A549 (cell line): ENCODE results near the gene SYNE2. TPM values are rescaled to one million over a fixed set of nuclear protein-coding genes. Genes with fewer than 3 reads are reported as not detected.

Experiments used
- ATAC-seq, 2 experiments: fragments of 200-7000 bp in 1 of 2; fragments of >200 bp in 1 of 2; cut with Nextera tagmentation in 1 of 2; cut with Tn5 transposase in 1 of 2; 3 replicates each; pipeline versions ENCODE4 v1.8.0 to v1.9.1; 2018 to 2020; ENCODE audit warnings: mild to moderate bottlenecking in 1 of 2, moderate library complexity in 1 of 2
- CTCF ChIA-PET: fragments of 300-600 bp; sonication (Branson Sonifier 250); formaldehyde crosslinking; extraction: SDS; loops from one replicate; lab custom pipeline; 2021; ENCODE audit warnings: antibody characterized with exemption, inconsistent platforms; lab: Yijun Ruan, JAX
- POLR2A ChIA-PET: fragments of 350-600 bp; formaldehyde crosslinking; extraction: SDS; loops from one replicate; lab custom pipeline; 2021; ENCODE audit warnings: antibody characterized with exemption, inconsistent platforms; lab: Yijun Ruan, JAX
- DNase-seq, 2 experiments: peaks; one replicate each; pipeline versions ENCODE4 v3.0.0 to v3.0.0-alpha.2; 2011 to 2016; ENCODE audit warnings: low read depth in 1 of 2, low spot score in 1 of 2
- FAIRE-seq: peaks from 2 replicates; lab custom pipeline; 2011; peaks lifted over from hg19 to GRCh38; lab: Jason Lieb, UNC
- H3K27ac ChIP-seq, 2 experiments: fragments of >200 bp; sonication (Bioruptor Twin); formaldehyde crosslinking; 3 replicates each; pipeline ENCODE4 v1.5.1; 2016 to 2017
- H3K4me1 ChIP-seq: fragments of >200 bp; sonication (Bioruptor Twin); formaldehyde crosslinking; 3 replicates; pipeline ENCODE4 v1.6.1; 2016
- H3K4me2 ChIP-seq: fragments of >200 bp; sonication (Bioruptor Twin); formaldehyde crosslinking; 3 replicates; pipeline ENCODE4 v1.6.1; 2016
- H3K4me3 ChIP-seq: fragments of >200 bp; sonication (Bioruptor Twin); formaldehyde crosslinking; 3 replicates; pipeline ENCODE4 v1.5.1; 2016
- H3K9me3 ChIP-seq: fragments of >200 bp; sonication (Bioruptor Twin); formaldehyde crosslinking; 3 replicates; pipeline ENCODE4 v1.6.1; 2016
- CBX8 ChIP-seq: fragments of 200-600 bp; sonication (generic); IDR thresholded peaks from 2 replicates; pipeline ENCODE4 v1.6.1; 2016
- CEBPB ChIP-seq, 2 experiments: fragments of >200 bp in 1 of 2; sonication (Bioruptor Twin) in 1 of 2; formaldehyde crosslinking in 1 of 2; IDR thresholded peaks; 2 replicates each; pipeline ENCODE4 v1.6.1; 2012 to 2016
- CHD4 ChIP-seq: fragments of 200-600 bp; sonication (generic); IDR thresholded peaks from 2 replicates; pipeline ENCODE4 v1.6.1; 2016; ENCODE audit warnings: antibody characterized with exemption, mild to moderate bottlenecking, borderline replicate concordance
- CTCF ChIP-seq: fragments of >200 bp; sonication (Bioruptor Twin); formaldehyde crosslinking; IDR thresholded peaks from 3 replicates; pipeline ENCODE4 v1.5.1; 2016
- EHMT2 ChIP-seq: fragments of 200-600 bp; sonication (generic); IDR thresholded peaks from 2 replicates; pipeline ENCODE4 v1.6.1; 2016; ENCODE audit warnings: antibody characterized with exemption, low read depth, mild to moderate bottlenecking, moderate library complexity
- ESRRA ChIP-seq: fragments of 150-350 bp; IDR thresholded peaks from 2 replicates; pipeline ENCODE4 v1.6.1; 2014; ENCODE audit warnings: mild to moderate bottlenecking, low read length, borderline replicate concordance
- GATA3 ChIP-seq: IDR thresholded peaks from 2 replicates; pipeline ENCODE4 v1.6.1; 2012; ENCODE audit warnings: borderline replicate concordance
- HOXA7 ChIP-seq: fragments of 250-450 bp; sonication (Bioruptor Pico); IDR thresholded peaks from 2 replicates; pipeline ENCODE4 v1.5.0; 2020; ENCODE audit warnings: mild to moderate bottlenecking, moderate library complexity
- KDM1A ChIP-seq: fragments of 200-600 bp; sonication (generic); IDR thresholded peaks from 2 replicates; pipeline ENCODE4 v1.6.1; 2016; ENCODE audit warnings: low read depth, mild to moderate bottlenecking
- KDM5A ChIP-seq: fragments of 200-600 bp; sonication (generic); IDR thresholded peaks from 2 replicates; pipeline ENCODE4 v1.6.1; 2016; ENCODE audit warnings: antibody characterized with exemption, mild to moderate bottlenecking
- MAX ChIP-seq: IDR thresholded peaks from 2 replicates; pipeline ENCODE4 v1.6.1; 2012
- MAZ ChIP-seq: fragments of 150-350 bp; IDR thresholded peaks from 2 replicates; pipeline ENCODE4 v1.6.1; 2014; ENCODE audit warnings: antibody characterized with exemption, low read depth, low read length, borderline replicate concordance
- NFE2L2 ChIP-seq: fragments of 150-350 bp; conservative IDR thresholded peaks from 2 replicates; pipeline ENCODE4 v1.6.1; 2014; ENCODE audit warnings: low read length
- PHF8 ChIP-seq: fragments of 200-600 bp; sonication (generic); IDR thresholded peaks from 2 replicates; pipeline ENCODE4 v1.6.1; 2016; ENCODE audit warnings: low read depth, mild to moderate bottlenecking, antibody characterized with exemption, moderate library complexity, borderline replicate concordance
- RFX5 ChIP-seq: fragments of 450-650 bp; IDR thresholded peaks from 2 replicates; pipeline ENCODE4 v1.7.1; 2014; ENCODE audit warnings: antibody characterized with exemption, mild to moderate bottlenecking, moderate library complexity
- SMC3 ChIP-seq: fragments of >200 bp; sonication (Bioruptor Twin); formaldehyde crosslinking; IDR thresholded peaks from 3 replicates; pipeline ENCODE4 v1.6.1; 2018; ENCODE audit warnings: inconsistent platforms
- SREBF2 ChIP-seq: fragments of 450-650 bp; IDR thresholded peaks from 2 replicates; pipeline ENCODE4 v1.6.1; 2014; ENCODE audit warnings: mild to moderate bottlenecking, moderate library complexity
- ZFP36 ChIP-seq: fragments of 450-650 bp; IDR thresholded peaks from 2 replicates; pipeline ENCODE4 v1.6.1; 2014; ENCODE audit warnings: borderline replicate concordance; ENCODE audit not compliant: partially characterized antibody
- ZNF302 ChIP-seq: fragments of 250-450 bp; sonication (Bioruptor Pico); IDR thresholded peaks from 2 replicates; pipeline ENCODE4 v1.9.0; 2021; ENCODE audit warnings: inconsistent platforms, mild to moderate bottlenecking, moderate library complexity
- ZSCAN20 ChIP-seq: fragments of 250-450 bp; sonication (Bioruptor Pico); IDR thresholded peaks from 2 replicates; pipeline ENCODE4 v1.8.0; 2022; ENCODE audit warnings: mild to moderate bottlenecking, moderate library complexity
- WGBS: methylation state at CpG from one replicate; pipeline ENCODE4 v1.1.6; 2017; ENCODE audit errors: missing lambda C conversion rate; 5-methylcytosine and 5-hydroxymethylcytosine counted together
- polyA plus RNA-seq, 4 experiments: library from polyadenylated mRNA; depleted of rRNA in 3 of 4; stranded (reverse); fragments of >200 nt; fragmentation: RNase III in 1 of 4; extraction: RNeasy Plus Mini Kit Qiagen cat#74134 plus additional on column Dnase treatment in 1 of 4; gene quantifications; 2 replicates in 3 of 4; 3 replicates in 1 of 4; pipeline ENCODE4 v1.2.3, GENCODE V29; 2011 to 2017
- TF ChIP-seq, protein P1 (sequence below): fragments of 150-350 bp; IDR thresholded peaks from 2 replicates; pipeline ENCODE4 v1.6.1; 2014; ENCODE audit warnings: low read depth, mild to moderate bottlenecking, low read length
- TF ChIP-seq, protein P2 (sequence below): IDR thresholded peaks from 2 replicates; pipeline ENCODE4 v1.6.1; 2012; ENCODE audit warnings: low read depth, borderline replicate concordance
- TF ChIP-seq, protein P3 (sequence below): fragments of 200-600 bp; sonication (generic); IDR thresholded peaks from 2 replicates; pipeline ENCODE4 v1.6.1; 2016; ENCODE audit warnings: antibody characterized with exemption, mild to moderate bottlenecking, moderate library complexity

SYNE2 gene
- polyA plus RNA-seq, 2 of the 4 experiments (the other 2 are of a cell fraction): 3.4 to 11.3 TPM

DNA sequence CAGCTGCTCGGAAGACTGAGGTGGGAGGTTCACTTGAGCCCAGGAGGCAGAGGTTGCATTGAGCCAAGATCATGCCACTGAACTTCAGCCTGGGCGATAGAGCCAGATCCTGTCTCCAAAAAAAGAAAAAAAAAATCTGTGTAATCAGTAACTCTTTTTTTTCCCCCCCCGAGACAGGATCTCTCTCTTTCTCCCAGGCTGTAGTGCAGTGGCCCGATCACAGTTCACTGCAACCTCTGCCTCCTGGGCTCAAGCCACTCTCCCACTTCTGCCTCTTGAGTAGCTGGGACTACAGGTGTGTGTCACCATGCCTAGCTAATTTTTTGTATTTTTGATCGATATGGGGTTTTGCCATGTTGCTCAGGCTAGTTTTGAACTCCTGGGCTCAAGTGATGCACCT is 113.6 kb downstream of the SYNE2 start (continued):
- TF ChIP-seq KDM5A (no peak), CBX8 (no peak), SREBF2 (no peak), ZFP36 (no peak), CEBPB (IDR thresholded peaks at IDR 0.05) (no peak), CHD4 (no peak)
- TF ChIP-seq, protein P1, sequence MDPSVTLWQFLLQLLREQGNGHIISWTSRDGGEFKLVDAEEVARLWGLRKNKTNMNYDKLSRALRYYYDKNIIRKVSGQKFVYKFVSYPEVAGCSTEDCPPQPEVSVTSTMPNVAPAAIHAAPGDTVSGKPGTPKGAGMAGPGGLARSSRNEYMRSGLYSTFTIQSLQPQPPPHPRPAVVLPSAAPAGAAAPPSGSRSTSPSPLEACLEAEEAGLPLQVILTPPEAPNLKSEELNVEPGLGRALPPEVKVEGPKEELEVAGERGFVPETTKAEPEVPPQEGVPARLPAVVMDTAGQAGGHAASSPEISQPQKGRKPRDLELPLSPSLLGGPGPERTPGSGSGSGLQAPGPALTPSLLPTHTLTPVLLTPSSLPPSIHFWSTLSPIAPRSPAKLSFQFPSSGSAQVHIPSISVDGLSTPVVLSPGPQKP: no peak

- no peaks in the 10 kb centered on the region for H3K9me3 ChIP-seq
- TF ChIP-seq EHMT2: no peak
- no peak for TF ChIP-seq RFX5
- no peak for TF ChIP-seq PHF8
- TF ChIP-seq, protein P2, sequence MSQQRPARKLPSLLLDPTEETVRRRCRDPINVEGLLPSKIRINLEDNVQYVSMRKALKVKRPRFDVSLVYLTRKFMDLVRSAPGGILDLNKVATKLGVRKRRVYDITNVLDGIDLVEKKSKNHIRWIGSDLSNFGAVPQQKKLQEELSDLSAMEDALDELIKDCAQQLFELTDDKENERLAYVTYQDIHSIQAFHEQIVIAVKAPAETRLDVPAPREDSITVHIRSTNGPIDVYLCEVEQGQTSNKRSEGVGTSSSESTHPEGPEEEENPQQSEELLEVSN: no peak
- TF ChIP-seq MAX: no peak
- no peak for TF ChIP-seq CTCF
- TF ChIP-seq, protein P3, sequence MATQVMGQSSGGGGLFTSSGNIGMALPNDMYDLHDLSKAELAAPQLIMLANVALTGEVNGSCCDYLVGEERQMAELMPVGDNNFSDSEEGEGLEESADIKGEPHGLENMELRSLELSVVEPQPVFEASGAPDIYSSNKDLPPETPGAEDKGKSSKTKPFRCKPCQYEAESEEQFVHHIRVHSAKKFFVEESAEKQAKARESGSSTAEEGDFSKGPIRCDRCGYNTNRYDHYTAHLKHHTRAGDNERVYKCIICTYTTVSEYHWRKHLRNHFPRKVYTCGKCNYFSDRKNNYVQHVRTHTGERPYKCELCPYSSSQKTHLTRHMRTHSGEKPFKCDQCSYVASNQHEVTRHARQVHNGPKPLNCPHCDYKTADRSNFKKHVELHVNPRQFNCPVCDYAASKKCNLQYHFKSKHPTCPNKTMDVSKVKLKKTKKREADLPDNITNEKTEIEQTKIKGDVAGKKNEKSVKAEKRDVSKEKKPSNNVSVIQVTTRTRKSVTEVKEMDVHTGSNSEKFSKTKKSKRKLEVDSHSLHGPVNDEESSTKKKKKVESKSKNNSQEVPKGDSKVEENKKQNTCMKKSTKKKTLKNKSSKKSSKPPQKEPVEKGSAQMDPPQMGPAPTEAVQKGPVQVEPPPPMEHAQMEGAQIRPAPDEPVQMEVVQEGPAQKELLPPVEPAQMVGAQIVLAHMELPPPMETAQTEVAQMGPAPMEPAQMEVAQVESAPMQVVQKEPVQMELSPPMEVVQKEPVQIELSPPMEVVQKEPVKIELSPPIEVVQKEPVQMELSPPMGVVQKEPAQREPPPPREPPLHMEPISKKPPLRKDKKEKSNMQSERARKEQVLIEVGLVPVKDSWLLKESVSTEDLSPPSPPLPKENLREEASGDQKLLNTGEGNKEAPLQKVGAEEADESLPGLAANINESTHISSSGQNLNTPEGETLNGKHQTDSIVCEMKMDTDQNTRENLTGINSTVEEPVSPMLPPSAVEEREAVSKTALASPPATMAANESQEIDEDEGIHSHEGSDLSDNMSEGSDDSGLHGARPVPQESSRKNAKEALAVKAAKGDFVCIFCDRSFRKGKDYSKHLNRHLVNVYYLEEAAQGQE: no peak
- TF ChIP-seq ESRRA: no peak
- TF ChIP-seq HOXA7: no peak
- TF ChIP-seq GATA3: no peak
- TF ChIP-seq KDM1A: no peak
- no peak for TF ChIP-seq ZNF302 (CRISPR knock-in tag)
- TF ChIP-seq NFE2L2: no peak
- no peak for TF ChIP-seq SMC3
- no peak for TF ChIP-seq MAZ
- TF ChIP-seq ZSCAN20 (CRISPR knock-in tag): no peak
- ATAC-seq (no peak), FAIRE-seq (peak; percentile 28), DNase-seq (no peak)
- H3K27ac ChIP-seq: no peak overlapping the region
- ChIA-PET POLR2A (no interaction called here), CTCF (interaction anchor here (1.1 kb wide), 1 partner anchor 23 kb away, joined by 3 read pairs; no protein-coding TSS in a partner anchor)
- no peak overlapping the region for H3K4me3 ChIP-seq
- no peaks in the 10 kb centered on the region for H3K4me1 ChIP-seq
- WGBS: 92% methylated on average over 3 of the region's 3 CpGs
- H3K4me2 ChIP-seq: no peak overlapping the region
Measured at GRCh38 chr14:63972323-63972932, 119.6 kb downstream of the SYNE2 start.
